GM21526 (cell line): Measurements from ENCODE around the gene SLX1A.
"Not testable (repeated sequence)": the region's sequence is repeated elsewhere in the genome, so short reads cannot be mapped to it uniquely, and the experiment has no call there.

ENCODE experiments used
- ATAC-seq: cut with Tn5 transposase; IDR thresholded peaks from one replicate; pipeline ENCODE4 v1.9.1; 2021; ENCODE audit warnings: moderate library complexity; ENCODE audit not compliant: unreplicated experiment, low FRiP score

SLX1A gene

DNA sequence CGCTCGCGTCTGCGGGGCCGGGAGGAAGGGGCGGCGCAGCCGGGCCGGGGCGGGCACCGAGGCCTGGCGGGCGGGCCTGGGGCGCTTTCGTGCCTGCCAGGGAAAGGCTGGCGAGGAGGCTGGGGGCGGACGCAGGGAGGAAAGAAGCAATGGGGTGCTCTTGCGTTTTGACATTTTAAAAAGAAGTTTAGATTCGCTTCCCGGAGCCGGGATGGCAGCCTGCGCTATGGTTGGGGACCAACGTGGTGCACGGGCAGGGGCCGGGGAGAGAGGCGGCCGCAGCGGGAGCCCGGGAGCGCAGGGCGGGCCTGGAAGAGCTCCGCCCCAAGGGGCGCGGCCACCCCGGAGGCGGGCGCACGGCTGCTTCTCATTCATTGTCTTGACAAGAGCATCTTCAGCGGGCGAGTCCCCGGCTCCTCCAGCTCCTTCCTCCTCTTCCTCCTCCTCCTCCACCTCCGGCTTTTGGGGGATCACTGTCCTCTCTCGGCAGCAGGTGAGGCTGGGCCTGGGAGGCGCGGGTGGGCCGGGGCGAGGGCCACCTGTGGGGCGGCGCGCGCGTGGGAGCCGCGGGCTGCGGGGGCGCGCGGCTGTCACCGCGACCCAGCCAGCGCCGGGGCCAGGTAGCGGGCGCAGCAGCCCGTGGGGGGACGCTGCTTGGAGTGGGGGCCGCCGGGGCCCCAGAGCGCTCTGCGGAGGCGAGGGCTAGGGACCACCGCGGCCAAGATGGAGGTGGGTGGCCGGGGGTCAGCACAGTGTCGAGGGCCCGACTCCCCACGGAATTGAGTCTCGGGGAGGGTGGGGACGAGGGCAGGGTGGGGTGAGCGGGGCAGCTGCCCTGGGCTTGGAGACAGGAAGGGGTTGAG, 10.2 kb upstream of the SLX1A start, which contains the start of gene CORO1A:
CORO1A (plus strand) TSS at position 370 of the 863 bp plus-strand sequence. CDS start 1,608 bp downstream, outside the sequence.
- ATAC-seq = peak; percentile 34

DNA sequence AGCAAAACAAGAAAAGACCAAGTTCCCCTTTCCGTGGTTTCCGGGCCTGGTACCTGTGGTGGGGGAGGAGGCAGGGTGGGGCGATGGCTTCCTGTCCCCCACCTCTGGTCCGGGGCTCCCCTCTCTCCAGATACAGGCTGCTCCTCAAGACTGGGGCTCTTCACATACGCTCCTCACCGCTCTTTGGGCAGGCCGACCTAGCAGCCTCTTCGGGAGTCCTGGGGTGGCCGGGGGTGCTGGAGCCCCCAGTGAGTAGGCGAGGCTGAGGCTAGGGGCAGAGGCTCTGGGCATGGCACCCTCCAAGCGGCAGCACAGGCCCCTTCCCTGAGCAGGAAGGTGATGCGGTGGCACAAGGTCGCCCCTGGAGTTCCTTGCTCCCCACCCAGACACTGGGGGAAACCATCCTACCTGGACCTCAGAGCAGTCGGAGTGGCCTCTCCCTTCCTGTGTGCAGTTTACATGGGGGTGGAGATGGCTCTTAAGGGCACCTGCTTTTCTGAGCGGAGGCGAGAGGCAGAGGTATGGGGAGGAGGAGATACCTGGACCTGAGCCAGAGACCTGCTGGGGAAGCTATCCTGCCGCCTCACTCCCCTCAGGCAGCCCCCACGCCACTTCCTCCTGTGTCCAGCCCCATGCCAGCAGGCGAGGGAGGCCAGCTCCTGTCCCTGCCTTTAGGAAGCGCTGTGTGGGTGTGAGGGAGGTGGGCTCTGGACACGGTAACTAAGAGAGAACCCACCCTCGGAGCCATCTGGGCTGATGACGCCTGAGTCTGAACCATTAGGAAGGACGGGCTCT, 9.4 kb upstream of the SLX1A start:
- ATAC-seq = peak; percentile 1

DNA sequence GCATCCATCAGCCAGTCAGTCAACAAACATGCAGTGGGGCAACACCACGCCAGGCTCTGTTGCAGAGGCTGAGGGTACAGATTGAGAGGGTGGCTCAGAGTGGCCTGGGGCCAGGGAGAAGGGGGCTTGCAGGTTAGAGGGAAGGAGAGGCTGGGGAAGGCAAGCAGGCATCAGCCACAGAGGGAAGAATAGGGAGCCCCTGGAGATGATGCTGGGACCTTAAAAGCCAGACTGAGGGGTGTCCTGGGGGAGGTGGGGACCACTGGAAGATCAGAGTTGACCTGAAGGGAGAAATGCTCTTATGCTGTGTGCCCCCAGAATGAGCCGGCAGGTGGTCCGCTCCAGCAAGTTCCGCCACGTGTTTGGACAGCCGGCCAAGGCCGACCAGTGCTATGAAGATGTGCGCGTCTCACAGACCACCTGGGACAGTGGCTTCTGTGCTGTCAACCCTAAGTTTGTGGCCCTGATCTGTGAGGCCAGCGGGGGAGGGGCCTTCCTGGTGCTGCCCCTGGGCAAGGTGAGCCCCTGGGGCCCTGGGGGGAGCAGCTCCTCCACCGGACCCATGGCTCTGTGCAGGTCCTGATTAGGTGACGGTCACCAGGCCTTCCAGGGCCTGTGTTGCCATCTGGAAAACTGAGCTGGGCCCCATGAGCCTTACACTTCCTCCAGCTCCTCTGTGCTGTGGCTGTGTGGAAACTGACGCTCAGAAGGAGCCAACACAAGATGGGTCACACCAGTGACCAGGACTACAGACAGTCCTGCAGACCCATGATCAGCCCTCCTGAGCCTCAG, 8.6 kb upstream of the SLX1A start:
- no peak for ATAC-seq

DNA sequence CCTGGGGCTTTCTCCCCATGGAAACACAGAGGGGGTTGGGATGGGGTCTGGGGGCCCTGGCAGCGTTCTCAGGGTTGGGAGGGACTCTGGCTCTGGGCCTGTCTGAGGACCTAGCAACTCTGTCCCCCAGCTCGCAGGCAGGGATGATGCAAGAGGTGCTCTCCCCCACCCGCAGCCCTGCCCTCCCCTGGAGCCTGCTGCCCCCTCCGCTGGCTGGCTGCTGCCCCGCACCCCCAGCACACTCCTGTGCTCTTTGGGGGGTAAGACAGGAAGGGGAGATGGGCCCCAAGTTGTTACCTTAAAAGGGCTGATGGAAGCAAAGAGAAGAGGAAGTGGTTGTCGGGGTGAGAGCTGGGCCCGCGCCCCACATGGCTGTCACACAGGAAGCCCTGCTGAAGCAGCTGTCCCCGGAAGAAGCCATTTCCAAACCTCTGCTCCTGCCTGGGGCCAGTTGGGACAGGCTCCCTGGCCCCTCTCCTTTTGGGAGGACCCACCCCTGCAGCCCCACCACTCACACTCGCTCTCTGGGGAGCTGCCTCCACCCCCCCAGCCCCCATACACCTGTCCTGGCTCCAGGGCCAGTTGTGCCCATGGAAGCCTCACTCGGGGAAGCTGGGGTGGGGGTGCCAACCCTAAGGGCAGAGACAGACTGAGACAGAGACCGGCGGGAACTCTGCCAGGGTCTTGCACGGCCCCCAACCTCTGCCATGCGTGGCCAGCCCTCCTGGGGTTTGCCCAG, 7.8 kb upstream of the SLX1A start:
- no peak for ATAC-seq

DNA sequence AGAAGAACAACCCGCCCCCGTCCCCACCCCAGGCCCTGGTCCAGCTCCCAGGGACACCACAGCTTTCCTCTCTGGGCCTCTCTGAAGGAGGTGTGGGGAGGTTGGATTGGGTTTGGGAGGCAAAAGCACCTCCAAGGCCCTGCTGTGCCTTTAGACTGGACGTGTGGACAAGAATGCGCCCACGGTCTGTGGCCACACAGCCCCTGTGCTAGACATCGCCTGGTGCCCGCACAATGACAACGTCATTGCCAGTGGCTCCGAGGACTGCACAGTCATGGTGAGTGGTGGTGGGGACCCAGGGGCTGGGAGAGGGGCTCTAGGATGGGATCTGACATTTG, 7.3 kb upstream of the SLX1A start:
- ATAC-seq = no peak

DNA sequence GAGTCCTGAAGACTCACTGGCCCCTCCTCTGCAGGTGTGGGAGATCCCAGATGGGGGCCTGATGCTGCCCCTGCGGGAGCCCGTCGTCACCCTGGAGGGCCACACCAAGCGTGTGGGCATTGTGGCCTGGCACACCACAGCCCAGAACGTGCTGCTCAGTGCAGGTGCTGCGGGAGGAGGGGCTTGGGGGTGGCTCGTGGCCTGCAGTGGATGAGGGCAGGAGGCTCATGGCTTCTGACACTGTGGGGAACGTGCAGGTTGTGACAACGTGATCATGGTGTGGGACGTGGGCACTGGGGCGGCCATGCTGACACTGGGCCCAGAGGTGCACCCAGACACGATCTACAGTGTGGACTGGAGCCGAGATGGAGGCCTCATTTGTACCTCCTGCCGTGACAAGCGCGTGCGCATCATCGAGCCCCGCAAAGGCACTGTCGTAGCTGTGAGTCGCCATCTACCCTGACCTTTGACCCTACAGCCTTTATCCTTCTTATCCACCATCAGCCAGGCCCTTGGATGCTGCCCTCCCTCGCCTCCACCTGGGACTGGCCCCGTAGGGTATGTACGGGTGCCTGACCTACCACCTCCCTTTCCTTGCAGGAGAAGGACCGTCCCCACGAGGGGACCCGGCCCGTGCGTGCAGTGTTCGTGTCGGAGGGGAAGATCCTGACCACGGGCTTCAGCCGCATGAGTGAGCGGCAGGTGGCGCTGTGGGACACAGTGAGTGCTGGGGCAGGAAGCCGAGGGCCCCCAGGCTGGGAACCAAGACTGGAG, 6.7 kb upstream of the SLX1A start:
- no peak for ATAC-seq

DNA sequence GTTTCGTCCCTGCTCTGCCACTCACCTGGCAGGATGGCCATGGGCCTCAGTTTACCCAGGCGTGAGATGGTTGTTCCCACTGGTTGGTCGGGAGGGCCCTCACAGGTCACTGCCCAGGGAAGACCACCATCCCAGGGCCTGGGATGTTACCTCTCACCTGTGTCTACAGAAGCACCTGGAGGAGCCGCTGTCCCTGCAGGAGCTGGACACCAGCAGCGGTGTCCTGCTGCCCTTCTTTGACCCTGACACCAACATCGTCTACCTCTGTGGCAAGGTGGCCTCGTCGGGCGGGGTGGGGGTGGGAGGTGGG, 6.2 kb upstream of the SLX1A start:
- ATAC-seq = no peak

DNA sequence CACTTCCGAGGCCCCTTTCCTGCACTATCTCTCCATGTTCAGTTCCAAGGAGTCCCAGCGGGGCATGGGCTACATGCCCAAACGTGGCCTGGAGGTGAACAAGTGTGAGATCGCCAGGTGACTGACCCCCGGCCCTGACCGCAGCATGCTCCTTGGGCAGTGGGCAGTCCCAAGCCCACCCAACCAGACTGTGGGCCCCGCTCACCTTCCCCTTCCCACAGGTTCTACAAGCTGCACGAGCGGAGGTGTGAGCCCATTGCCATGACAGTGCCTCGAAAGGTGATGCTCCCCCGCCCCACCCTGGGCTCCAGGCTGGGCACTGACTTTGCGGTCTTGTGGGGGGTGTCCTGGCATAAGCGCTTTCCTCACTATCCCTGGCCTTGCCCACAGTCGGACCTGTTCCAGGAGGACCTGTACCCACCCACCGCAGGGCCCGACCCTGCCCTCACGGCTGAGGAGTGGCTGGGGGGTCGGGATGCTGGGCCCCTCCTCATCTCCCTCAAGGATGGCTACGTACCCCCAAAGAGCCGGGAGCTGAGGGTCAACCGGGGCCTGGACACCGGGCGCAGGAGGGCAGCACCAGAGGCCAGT, 5.6 kb upstream of the SLX1A start:
- no peak for ATAC-seq

DNA sequence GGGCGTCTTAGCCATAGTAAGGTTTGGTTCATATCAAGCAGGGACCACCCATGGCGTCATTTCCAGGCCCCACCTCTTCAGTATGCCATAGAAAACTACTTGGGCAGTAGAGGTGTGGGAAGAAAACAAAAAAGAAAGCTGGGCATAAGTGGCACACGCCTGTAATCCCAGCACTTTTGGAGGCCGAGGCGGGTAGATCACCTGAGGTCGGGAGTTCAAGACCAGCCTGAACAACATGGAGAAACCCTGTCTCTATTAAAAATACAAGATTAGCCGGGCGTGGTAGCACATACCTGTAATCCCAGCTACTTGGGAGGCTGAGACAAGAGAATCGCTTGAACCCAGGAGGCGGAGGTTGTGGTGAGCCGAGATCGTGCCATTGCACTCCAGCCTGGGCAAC, 2.5 kb upstream of the SLX1A start:
- ATAC-seq = not testable (repeated sequence)

DNA sequence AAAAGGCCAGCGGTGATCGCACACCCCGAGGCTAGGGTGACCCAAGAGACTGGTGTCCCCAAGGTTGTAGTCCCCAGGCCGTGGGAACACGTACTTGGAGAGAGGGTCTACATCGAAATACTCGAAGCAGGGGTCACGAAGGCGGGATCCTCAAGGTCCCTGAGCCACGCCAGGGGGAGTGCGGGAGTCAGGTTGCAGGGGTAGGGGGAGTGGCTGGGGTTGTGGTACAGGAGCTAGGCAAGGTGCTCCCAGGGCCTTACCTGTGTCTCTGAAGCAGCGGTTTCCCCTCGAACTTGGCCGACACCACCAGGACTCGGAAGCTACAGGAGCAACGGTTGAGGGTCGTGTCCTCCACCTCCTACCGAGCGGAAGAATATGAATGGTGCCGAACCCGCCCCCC, 577 bp upstream of the SLX1A start:
- ATAC-seq = peak; percentile 24

DNA sequence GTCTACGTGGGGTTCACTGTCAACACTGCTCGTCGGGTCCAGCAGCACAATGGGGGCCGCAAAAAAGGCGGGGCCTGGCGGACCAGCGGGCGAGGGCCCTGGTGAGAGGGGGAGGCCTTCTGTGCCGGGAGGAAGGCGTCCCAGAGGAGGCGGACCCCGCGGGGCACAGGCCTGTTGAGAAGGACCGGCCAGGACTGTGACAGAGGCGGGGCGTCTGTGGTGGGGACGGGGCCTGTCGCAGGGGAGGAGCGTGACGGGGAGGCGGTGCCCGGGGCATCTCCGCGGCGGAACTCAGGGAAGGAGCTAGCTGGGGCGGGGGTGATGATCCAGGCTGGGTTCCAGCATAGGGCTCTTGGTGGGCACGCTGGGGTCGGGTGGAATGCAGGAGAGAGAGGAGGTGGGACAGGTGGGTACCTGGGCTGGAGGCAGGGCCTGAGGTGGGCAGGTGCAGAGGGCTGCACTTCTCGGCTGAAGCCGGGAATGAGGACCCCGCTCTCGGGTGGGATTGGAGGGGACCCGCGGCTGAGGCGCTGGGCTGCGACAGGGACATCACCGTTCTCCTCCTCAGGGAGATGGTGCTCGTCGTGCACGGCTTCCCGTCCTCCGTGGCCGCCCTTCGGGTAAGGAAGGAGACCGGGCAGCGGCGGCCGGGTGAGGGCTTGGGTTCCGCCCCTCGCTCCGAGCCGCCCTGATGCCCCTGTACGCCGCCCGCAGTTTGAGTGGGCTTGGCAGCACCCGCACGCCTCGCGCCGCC, 674 bp downstream of the SLX1A start:
- peak; percentile 43 for ATAC-seq

DNA sequence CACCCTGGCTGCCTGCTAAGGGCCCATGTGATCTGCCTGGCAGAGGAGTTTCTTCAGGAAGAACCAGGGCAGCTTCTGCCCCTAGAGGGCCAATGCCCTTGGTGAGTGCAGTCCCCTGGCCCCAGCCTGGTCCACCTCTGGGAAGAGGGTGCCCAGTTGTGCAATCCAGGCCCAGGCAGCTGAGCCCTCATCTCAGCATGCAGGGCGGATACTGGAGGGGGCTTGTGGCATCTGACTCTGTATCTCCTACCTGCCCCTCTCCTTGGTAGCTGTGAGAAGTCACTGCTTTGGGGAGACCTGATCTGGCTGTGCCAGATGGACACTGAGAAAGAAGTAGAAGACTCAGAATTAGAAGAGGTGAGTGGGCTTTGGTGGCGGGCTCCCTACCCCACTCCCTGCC, 3.3 kb downstream of the SLX1A start:
- ATAC-seq = not testable (repeated sequence)

DNA sequence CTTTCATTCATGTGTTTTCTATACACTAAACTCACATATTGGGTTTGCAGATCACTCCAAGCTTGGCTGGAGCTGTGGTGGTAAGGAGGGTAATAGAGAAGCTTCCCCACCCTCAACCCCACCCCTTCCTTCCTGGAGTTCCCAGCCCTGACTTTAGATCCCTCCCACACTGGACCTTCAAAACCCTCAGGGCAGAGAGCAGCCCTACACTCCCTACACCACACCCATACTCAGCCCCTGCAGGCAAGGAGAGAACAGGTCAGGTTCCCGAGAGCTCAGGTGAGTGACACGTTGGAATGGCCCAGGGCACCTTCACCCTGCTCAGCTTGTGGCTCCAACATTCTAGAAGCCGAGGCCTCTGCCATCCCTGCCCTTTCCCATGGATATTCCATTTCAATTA, 5.4 kb downstream of the SLX1A start, which contains the start of gene SULT1A3:
SULT1A3 (plus strand) TSS at position 207 of the 400 bp plus-strand sequence. CDS start 1,474 bp downstream, outside the sequence.
- not testable (repeated sequence) for ATAC-seq

DNA sequence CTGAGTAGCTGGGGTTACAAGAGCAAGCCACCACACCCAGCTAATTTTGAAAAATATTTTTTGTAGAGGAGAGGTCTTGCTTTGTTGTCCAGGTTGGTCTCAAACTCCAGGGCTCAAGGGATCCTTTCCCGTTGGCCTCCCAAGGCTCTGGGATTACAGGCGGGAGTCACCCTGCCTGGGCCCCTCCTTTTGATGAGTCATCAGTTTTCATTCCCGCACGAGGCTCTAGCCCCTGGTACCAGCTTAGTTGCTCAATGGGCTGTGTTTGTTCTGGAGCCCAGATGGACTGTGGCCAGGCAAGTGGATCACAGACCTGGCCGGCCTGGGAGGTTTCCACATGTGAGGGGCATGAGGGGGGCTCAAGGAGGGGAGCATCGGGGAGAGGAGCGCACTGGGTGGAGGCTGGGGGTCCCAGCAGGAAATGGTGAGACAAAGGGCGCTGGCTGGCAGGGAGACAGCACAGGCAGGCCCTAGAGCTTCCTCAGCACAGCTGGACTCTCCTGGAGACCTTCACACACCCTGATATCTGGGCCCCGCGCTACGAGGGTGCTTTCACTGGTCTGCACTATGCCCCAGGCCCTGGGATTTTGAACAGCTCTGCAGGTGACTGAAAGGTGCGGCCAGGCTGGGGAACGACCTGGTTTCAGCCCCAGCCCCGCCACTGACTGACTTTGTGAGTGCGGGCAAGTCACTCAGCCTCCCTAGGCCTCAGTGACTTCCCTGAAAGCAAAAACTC, 6.1 kb downstream of the SLX1A start:
- ATAC-seq = not testable (repeated sequence)

DNA sequence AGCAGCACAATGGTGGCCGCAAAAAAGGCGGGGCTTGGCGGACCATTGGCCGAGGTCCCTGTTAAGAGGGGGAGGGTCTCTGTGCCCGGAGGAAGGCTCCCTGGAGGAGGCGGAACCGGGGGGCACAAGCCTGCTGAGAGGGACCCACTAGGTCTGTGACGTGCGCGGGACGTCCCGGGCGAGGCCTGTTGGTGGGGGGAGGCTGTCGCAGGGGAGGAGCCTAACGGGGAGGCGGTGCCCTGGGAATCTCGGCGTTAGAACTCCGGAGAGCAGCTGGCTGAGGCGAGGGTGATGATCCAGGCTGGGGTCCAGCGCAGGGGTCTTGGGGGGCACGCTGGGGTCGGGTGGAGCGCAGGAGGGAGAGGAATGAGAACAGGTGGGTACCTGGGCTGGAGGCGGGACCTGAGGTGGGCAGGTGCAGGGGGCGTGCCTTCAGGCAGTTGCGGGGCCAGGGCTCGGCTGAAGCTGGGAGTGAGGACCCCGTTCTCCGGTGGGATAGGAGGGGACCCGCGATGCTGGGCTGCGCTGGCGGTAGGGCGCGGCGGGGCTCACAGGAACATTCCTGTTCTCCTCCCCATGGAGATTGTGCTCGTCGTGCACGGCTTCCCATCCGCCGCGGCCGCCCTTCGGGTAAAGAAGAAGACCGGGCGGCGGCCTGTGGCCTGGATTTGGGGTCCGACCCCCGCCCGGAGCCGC, 12.0 kb downstream of the SLX1A start:
- ATAC-seq = not testable (repeated sequence)

DNA sequence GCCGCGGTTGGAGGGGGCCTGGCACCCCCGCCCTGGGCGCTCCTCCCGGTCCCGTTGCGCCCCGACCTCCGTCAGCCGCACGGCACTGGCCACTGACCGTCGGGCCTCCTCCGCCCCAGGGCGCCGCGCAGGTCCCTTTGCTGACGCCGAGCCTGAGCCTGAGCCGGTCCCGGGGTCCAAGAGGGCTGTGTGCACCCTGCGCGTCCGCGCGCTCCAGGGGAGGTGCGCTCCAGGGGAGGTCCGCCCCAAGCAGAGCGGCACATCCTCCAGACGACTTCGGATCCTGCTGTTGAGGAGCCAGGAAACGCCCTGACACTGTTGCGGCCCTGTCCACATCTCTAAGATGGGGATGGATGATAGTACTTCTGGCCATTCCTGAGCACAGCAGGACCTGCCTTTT, 12.6 kb downstream of the SLX1A start:
- not testable (repeated sequence) for ATAC-seq

DNA sequence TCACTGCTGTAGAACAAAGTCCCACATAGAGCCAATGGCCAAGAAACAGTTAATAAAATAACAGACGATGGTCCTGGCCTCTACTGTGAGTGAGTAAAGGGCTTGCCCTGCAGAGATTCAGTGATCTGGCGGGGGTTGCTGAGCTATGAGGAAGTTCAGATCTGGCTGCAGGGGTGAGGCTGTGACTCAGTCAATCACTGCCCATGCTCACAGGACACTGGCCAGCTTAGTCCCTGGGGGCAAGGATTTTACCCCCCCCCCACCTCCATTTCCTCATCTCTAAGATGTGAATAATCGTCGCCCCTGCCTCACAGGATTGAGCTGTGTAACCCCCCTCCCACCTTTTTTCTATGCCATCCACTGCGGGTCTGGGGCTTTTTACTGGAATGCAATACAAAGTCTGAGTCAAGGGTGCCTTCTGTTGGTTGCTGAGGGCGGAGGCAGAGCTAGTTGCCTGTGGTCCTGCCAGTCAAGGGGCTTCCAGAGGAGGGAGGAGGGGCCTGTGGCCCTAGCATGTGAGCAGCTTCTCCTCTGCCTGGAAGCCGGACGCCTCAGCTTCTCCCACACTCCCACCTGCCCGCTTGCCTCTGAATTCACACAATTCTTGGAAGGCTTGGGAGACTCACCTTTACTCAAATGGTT, 13.5 kb downstream of the SLX1A start:
- ATAC-seq = not testable (repeated sequence)
